GM19324 (cell line): Measurements from ENCODE around the gene NIPA2.

ENCODE experiments used
- ATAC-seq: cut with Tn5 transposase; IDR thresholded peaks from one replicate; pipeline ENCODE4 v1.9.1; 2021; ENCODE audit warnings: mild to moderate bottlenecking, moderate library complexity; ENCODE audit not compliant: unreplicated experiment, low FRiP score

Gene NIPA2

DNA sequence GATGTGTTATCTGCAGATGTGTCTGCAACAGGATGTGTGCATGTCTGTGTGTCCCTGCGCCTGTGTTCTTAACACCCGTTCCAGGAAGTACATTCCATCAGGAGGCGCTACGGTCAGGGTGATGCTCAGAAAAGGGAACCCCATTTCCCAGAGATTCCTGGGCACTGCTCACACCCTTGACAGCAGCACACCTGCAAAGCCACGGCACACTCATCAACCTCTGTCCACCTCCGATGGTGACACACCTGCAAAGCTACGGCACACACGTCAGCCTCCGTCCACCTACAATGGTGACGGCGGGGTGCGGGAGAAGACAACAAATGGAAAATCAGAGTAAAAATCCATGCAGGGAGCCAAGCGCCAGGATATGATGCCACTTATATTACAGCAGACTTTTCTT, 55.4 kb downstream of the NIPA2 start:
- ATAC-seq = no peak

DNA sequence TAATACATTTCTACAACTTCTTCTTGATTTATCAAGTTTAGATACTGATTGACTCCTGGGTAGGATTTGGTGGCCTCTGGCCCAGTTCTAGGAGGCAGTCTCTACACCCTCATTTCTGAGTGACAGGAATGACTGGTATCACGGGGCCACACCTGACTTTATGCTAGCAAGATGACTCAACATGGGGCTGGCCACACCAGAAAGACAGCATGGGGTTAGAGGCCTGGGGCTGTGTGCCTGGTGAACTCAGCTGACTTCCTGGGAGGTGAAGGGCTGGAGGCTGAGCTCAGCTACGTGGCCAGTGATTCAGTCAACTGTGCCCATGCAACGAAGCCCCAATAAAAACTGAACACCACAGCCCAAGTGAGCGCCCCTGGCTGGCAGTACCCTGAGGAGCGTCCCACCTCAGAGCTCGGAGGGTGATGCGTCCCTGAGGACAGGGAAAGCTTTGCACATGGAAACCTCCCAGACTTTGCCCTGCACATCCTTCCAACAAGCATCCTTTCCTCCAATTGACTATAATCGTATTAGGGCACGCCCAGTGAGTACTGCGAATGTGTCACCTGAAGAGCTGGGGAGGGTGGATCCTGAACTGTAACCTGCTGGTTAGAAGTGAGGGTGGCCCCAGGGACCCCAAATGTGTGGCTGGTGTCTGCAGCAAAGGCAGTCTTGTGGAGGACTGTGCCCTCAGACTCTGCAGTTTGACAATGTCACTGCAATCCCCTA, 57.2 kb downstream of the NIPA2 start:
- ATAC-seq = no peak

DNA sequence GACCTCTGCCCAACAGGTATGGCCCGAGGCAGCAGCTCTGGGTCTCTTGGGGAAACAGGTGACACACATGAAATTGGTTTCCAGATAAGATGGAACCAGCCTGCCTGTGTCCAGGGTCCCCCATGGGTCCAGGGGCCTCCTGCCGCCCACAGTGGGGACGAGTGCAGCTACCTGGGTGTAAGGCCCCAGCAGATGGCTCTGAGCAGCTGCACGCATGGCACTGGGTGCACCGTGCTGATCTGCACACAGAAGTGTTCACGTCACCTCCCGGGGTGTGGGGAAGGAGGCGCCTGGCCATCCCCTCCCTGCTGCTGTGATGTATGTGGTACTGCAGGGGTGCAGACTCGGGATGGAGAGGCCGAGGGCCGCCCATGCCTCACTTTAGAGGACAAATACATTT, 63.6 kb downstream of the NIPA2 start:
- no peak for ATAC-seq

DNA sequence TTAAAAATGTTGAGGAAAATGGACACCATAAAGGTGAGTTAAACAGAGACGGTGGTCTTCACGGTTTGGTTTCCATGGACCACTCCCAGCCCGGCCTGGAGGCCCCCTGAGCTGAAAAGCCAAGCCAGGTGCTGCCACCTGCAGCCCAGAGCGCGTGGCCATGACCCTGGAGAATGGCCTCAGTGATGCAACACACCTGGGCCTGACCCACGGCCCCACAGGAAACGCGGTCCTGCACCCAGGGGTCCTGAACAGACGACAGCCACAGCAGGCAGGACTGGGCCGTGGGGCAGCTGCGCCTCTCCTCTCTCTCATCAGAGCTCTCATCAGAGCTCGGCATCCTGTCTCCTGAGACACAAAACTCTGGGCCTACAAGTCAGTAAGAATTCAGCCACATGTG, 64.1 kb downstream of the NIPA2 start:
- ATAC-seq = no peak

DNA sequence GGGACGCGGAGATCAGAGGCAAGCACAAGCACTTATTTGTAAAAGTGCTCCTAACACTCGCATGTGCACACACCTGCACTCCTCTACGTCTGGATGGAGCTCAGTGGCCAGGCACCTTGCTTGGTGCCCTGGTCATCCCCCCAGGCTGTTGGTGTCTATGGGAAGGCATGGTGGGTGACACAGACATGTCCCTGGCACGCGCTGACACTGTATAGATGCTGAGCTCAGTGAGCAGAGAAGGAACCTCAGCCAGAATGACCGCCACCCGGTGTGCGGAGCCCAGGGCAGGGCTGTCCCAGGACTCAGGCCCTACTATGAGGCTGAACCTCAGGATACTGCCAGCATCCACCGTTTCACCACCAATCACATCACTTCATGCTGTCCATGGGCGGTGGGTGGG, 64.5 kb downstream of the NIPA2 start:
- ATAC-seq = no peak

DNA sequence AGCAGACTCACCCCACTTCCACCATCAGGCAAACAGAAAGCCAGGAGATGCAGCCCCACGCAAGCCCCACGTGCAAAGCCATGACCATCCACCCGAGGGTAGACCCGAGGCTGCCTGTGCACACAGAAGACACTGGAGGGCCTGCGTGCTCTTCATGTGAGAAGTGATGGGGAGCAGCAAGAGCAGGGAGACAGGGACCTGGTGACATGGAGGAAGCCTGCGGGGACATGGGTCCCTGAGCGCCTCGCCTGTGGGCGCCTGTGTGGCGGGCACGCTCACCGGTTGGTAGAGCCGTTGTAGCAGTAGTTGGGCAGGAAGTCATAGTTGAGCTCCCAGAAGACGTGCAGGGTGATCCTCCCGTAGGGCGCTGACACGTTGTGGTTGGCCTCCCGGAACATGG, 65.0 kb downstream of the NIPA2 start:
- ATAC-seq = no peak

DNA sequence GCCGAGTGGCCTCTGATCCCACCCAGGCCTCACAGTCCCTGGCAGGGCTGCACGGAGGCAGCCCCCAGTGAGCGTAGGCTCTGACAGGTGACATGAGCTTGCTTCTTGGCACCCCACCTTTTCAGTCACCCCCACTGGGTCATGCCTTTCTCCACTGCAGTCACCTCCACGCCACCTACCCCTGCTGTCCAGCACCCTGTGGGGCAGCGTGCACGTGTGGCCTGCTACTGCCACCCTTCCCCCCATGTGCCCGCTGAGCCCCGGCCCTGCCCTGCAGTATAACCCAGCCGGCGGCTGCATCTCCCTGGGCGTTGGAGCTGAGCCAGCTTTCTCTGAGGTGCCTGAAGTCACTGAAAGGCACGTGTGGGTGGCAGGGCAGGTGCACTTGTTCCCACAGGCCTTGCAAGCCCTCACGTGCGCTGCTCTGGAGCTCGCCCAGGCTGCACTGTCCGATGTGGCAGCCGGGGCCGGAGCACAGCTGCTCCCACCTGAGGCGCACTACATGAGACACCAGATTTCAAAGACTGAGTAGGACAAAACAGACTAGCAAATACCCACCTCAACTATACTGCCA, 65.6 kb downstream of the NIPA2 start:
- no peak for ATAC-seq

DNA sequence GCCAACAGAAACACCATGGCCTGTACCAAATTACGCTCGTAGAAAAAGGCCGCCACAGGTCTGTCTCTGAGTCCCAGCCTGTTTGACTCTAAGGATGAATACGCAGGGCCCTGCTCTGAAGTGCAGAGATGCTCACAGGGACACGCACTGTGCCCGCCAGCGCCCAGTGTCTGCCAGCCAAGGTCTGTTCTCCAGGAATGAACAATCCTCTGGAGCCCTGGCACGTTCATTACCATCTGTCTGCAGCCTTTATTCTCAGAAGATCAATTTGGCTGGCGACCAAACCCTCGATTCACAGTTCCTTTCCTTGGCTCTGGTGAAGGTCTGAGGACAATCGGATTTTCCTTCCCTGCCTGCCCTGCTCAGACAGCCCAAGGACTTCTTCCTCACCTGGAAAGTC, 66.3 kb downstream of the NIPA2 start:
- no peak for ATAC-seq

DNA sequence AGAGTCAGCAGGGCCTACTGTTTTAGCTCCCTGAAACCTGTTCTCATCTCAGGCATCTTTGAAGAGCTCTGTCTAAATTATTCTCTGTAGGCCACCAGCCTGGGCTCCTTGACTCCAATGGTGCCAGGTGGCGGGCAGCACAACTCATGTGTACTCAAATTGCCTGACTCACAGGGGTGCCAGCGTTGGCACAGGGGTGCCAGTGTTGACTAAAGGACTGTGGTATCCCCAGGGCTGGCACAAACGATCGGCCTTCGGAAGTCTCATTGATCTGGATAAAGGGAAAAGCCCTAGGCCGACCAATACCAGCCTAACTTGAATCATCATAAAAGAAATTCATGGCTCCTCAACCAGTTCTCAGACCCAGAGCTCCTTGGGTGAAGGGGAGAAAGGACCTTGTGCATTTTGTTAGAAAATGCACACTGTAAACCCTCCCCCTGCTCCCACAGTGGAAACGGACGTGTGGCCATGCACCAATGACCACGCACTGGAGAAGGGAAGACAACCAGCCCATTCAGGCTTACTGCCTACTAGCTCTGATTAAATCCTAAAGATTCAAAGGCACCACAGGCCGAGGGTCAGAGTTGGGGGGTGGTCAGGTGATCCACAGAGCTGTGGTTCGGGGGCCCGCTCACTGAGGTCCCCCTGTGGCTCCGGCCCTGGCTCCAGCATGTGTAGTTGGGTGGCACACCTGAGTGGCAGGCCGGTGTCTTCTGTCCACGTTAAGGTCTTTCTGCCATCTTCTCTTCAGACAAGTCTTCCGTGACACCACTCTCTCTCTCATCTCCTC, 68.9 kb downstream of the NIPA2 start:
- ATAC-seq = no peak

DNA sequence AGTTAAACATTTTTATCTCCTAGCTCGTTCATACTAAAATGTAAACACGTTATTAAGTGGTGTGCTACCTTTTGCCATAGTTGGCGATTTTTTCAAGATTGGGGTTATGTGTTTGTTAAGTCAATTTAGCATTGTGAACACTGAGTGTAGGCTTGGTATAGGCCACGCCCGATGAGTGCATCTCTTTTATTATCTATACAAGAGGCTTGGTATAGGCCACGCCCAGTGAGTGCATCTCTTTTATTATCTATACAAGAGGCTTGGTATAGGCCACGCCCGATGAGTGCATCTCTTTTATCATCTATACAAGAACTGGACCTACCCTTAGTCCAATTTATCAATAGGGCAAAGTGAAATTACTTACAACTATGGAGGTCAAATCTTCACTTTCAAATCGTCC, 70.4 kb downstream of the NIPA2 start:
- no peak for ATAC-seq

DNA sequence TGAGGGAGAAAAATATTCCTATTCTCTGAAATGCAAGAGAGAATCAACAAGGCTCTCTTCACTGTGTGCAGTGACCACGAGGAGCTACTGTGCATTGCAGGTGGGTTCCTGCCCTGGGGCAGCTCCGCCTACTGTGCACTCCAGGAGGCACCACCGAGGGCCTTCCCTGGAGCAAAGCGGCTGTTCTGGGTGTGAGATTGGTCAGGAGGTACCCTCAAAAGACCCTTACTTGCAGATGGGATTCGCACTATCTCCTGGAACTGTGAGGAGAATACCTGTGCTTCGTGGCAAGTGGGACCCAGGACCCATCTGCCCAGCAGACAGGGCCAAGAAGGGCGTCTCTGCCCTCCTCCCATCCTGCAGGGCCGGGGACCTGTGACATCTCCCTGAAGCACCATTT, 72.8 kb downstream of the NIPA2 start:
- no peak for ATAC-seq

DNA sequence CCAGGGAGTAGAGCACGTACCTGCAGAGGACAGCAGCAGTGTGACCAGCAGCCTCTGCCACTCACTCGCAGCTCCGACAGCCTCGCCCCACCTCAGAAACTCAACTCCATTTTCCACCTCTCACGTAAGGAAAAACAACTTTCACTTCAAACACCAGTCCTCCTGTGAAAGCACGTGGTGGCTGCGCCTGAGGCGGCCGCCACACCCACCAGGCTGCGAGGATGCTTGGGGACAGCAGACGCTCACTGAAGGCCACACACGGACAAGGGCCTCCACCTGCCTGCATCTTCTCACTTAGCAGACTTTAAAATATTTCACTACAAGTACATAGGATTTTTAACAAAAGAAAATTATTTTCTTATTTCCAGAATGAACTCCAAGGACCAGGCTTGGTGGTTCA, 73.8 kb downstream of the NIPA2 start:
- no peak for ATAC-seq

DNA sequence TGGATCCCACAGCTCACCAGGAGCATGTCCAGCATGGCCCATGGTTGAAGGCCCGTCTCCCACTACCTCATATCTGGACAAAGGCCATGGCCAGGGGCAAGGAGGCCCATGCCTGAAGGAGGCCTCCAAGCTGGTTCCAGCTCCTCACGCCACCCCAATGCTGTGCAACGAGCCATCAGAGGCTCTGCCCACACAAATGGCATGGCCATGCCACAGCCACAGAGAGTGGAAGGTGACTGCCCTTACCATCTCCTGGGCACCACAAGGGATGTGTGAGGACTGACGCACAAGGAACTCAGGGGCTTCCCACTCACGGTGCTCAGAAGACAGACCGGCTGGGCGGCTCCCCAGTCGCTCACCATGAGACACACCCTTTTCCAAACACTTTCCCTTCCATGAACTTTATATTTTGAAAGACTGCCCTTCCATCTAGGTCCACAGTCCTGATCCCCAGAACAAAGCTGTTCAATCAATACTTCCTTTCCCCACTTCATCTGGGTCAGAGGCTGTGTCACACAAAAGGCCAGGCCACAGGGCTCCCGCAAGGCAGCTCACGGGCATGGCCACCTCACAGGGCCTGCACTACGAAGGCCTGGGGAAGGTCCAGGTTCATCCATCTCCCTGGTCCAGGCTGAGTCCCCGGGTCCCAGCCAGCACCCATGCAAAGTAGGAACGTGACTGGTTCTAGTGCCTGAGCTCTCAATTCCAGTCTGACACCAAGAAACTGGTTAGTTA, 75.3 kb downstream of the NIPA2 start:
- ATAC-seq = no peak

DNA sequence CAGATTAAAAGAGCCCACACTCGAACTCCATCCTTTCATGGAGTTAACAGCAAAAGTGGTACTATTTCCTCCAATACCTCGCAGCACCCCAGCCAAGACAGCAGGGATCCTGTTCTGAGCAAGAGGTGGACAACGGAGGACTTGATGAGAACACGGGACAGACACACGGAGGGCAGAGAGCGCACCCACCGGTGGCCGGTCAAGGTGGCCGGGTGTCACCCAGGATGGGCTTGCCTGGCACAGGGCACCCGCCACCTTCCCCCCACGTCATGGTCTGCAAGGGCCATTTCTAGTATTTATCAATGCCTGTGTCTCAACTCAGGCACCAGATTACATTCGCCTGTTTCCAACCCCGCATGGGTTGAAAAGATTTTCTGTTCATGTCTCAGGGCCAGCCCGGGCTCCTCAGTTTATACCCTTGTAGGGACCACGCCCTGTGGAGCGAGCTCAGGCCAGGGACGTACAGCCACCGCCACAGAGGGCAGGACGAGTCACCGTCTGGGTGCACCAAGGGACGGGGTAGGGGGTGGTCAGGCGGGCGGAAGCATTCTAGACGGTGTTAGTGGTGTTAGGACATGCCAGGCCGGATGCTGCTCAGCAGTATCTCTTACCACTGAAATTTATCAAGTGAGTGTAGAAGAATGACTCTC, 77.5 kb downstream of the NIPA2 start:
- no peak for ATAC-seq

DNA sequence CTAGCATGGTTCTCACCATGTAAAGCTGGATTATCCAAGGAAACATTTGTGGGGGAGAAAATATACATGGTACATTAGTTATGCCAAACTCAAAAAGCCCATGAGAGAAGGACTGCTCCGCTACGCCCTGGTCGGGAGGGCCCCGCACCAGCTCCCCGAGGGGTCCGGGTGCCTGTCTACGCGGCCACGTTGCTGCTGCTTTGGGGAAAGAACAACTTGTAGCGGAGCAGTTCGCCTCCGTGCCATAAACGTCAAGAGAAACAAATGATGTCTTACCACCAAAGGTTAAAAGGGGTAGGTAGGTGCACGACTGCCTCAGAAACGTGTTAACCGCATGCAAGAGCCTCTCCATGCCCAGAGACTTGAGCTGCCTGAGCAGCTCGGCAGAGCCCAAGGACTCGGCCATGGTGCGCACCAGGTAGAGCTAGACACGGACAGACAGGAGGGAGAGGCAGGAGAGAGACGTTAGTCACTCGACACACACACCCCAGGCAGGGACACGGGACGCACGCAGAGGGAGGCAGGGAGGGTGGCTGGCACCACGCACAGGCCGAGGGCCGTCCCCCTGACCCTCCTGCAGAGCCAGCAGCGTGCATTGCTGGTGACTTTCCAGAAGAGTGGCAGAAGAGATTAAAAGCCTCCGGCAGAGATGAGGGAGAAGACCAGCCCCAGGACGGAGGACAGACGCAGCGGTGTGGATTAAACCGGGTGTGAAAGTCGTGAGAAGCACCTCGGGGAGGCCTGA, 78.3 kb downstream of the NIPA2 start:
- no peak for ATAC-seq

DNA sequence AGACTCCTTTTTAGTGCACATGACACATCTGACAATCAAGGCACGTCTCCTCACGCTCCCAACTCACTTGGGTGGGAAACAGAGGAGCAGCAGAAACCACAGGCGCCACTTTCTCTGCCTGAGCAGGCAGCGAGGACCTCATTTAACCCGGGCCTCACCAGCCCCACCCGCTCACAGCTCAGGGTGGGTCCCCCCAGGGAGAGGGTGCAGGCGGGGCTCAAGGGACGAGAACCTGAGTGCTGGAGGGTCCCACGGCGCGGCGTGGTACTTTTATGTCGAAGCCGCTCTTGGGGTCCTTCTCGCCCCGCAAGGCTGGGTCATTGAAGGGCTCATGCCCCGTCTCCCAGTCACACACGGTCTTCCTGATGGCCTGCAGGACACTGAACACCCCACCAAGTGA, 79.1 kb downstream of the NIPA2 start:
- ATAC-seq = no peak
